Tibial artery (tissue), 4 donors: ENCODE data around the gene MLN.

ENCODE experiments used
- DNase-seq, 2 donors: peaks; one replicate each; pipeline ENCODE4 v3.0.0-alpha.2; 2019
- H3K27ac ChIP-seq, 2 donors: fragments of 200-600 bp; sonication (generic) in 1 of 2; 1 replicate in 1 of 2; 2 replicates in 1 of 2; pipeline ENCODE4 v1.5.1; 2018 to 2019; ENCODE audit warnings: mild to moderate bottlenecking in 1 of 2
- H3K27me3 ChIP-seq, 2 donors: fragments of 200-600 bp; sonication (generic) in 1 of 2; one replicate each; pipeline versions ENCODE4 v1.5.1 to v1.6.0; 2016 to 2019
- H3K36me3 ChIP-seq, 3 donors: fragments of 200-600 bp; sonication (generic) in 2 of 3; one replicate each; pipeline ENCODE4 v1.5.1; 2016 to 2019; ENCODE audit warnings: mild to moderate bottlenecking in 2 of 3
- H3K4me1 ChIP-seq, 4 donors: fragments of 200-600 bp; sonication (generic) in 2 of 4; 1 replicate in 3 of 4; 2 replicates in 1 of 4; pipeline ENCODE4 v1.5.1; 2016 to 2019
- H3K4me3 ChIP-seq, 2 donors: fragments of 200-600 bp; sonication (generic) in 1 of 2; 1 replicate in 1 of 2; 2 replicates in 1 of 2; pipeline ENCODE4 v1.5.1; 2018 to 2019; ENCODE audit warnings: mild to moderate bottlenecking in 2 of 2
- H3K9me3 ChIP-seq, 3 donors: fragments of 200-600 bp; sonication (generic) in 1 of 3; one replicate each; pipeline ENCODE4 v1.5.1; 2016 to 2019
- intact Hi-C: fragments of 100-400 bp; cut with DNase I; formaldehyde crosslinking; loops from one replicate; pipeline ENCODE4 v1.15.0; 2023; ENCODE audit warnings: low total_unique reads
- TF ChIP-seq, protein P1 (sequence below), 2 experiments: fragments of 200-600 bp in 1 of 2; fragments of 450-650 bp in 1 of 2; IDR thresholded peaks; one replicate each; pipeline ENCODE4 v1.5.1; 2017 to 2019; ENCODE audit warnings: antibody characterized with exemption in 2 of 2, mild to moderate bottlenecking in 1 of 2, moderate library complexity in 1 of 2

Gene MLN

DNA sequence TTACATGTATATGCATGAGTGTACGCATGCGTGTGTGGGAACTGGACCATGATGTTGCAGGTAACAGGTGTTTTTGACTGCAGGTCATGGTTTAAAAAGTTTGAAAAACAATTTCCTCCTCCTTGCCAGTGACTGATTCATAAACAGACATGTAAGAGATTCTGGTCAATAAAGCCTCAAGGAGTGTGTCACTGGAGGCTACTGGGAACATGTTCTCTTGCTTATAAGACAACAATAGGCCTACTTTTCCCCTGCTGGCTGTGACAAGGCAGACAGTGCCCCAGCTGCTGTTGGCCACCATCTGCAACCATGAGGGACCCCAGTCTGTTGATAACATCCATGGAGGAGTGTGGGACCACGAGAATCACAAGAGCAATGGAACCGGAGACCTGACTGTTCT, 27.6 kb downstream of the MLN start:
- H3K27ac ChIP-seq: no peak overlapping the region
- no peaks in the 10 kb centered on the region for H3K27me3 ChIP-seq
- H3K36me3 ChIP-seq: peaks cover 81 to 92% (median 91%) of the 10 kb centered on the region in 3 donors
- DNase-seq: no peak
- TF ChIP-seq, protein P1, sequence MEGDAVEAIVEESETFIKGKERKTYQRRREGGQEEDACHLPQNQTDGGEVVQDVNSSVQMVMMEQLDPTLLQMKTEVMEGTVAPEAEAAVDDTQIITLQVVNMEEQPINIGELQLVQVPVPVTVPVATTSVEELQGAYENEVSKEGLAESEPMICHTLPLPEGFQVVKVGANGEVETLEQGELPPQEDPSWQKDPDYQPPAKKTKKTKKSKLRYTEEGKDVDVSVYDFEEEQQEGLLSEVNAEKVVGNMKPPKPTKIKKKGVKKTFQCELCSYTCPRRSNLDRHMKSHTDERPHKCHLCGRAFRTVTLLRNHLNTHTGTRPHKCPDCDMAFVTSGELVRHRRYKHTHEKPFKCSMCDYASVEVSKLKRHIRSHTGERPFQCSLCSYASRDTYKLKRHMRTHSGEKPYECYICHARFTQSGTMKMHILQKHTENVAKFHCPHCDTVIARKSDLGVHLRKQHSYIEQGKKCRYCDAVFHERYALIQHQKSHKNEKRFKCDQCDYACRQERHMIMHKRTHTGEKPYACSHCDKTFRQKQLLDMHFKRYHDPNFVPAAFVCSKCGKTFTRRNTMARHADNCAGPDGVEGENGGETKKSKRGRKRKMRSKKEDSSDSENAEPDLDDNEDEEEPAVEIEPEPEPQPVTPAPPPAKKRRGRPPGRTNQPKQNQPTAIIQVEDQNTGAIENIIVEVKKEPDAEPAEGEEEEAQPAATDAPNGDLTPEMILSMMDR (IDR thresholded peaks at IDR 0.05): no peak
- intact Hi-C loops: no loop called here
- peaks cover 0 to 24% (median 21%) of the 10 kb centered on the region in 4 donors for H3K4me1 ChIP-seq
- H3K4me3 ChIP-seq: no peak overlapping the region
- no peaks in the 10 kb centered on the region for H3K9me3 ChIP-seq

DNA sequence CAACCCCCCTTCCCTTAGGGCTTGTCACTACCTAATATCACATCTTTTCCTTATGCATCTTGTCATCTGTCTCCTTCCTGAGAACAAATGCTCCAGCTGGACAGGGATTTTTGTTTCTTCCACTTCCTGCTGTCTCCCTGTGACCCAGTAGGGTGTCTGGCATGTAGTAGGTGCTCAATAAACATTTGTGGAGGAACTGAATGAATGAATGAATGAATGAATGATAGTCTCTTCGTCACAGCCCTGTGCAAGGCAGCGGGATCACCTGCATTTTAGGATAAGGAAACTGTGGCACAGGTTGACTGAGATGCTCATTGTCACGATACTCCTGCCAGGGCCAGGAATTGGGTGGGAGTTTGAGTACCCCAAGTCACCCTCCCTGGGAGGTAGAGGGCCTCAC, 29.0 kb downstream of the MLN start:
- DNase-seq: no peak
- intact Hi-C loops: loop anchor here (5.0 kb wide), 1 partner anchor 378 kb away; no protein-coding TSS in a partner anchor

DNA sequence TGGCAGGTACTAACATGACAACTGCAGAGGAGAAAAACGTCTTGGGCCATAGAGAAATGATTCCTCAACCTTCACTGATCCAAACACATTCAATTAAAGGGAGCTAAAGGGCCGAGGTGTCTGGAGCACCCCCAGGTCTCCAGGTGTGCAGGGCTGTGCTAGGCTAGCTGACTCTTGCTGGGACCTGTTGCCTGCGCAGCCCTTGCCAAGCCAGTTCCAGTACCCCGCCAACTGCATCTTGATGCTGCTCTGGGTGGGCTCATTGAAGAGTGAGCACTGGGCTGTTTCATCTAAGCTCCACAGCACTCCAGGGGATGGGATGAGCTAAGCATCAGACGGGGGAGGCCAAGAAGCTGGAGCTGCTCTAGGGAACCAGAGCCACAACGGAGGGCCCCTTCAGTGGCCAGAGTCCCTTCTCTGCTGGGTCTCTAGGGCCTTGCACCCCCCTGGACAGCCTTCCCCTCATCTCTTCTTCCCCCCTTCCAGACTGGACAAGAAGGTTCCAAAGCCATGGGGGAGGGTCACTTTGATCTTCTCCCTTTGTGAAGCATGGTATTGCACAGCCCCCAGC, 30.8 kb downstream of the MLN start:
- peak overlapping the region in 1 of 2 donors; percentile 76 for H3K27ac ChIP-seq

More for the DNA sequence above, 29.0 kb downstream of the MLN start:
- H3K27ac ChIP-seq: no peak overlapping the region
- TF ChIP-seq, protein P1 (IDR thresholded peaks at IDR 0.05): no peak
- H3K36me3 ChIP-seq: peaks cover 67 to 78% (median 77%) of the 10 kb centered on the region in 3 donors
- H3K4me1 ChIP-seq: peaks cover 0 to 39% (median 33%) of the 10 kb centered on the region in 4 donors
- no peak overlapping the region for H3K4me3 ChIP-seq
- H3K27me3 ChIP-seq: no peaks in the 10 kb centered on the region
- H3K9me3 ChIP-seq: no peaks in the 10 kb centered on the region

DNA sequence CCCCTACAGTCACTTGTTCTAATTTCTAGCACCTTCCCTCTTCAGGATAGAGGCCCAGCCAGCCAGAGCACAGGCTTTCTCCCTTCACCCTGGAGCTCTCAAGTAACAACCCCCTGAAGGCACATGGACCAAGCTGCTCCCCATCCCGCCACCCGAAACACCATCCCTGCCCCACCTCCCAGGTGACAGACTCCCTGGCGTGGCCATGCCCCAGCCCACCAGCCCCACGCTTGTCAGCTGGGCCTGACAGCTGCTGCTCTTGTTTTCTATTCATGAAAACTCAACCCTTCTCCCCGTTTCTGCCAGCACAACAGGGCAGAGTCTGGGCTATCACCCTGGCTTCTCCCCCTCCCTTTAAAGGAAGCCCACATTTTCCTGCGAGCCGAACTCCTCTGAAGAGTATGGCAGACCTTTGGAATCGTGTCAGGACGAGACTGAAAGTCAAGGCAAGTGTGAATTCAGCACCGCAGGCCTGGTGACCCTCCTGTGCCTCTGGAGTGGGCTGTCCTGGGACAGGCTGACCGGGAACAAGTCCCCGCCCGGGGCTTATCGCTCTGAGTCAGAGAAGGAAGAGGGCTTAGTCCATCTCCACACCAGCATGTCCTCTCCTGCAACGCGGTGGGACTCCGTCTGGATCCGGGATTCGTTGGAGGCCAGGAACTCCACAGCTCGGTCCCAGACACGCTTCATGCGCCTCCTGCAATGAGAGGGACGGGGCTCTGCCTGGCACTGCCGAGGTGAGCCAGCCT, 31.5 kb downstream of the MLN start:
- TF ChIP-seq, protein P1 (IDR thresholded peaks at IDR 0.05): no peak
- H3K27me3 ChIP-seq: no peaks in the 10 kb centered on the region
- intact Hi-C loops: loop anchor here (5.0 kb wide), 1 partner anchor 380 kb away; no protein-coding TSS in a partner anchor
- H3K4me3 ChIP-seq: peak overlapping the region; percentile 3 to 31
- DNase-seq: no peak
- H3K4me1 ChIP-seq: peaks cover 0 to 52% (median 40%) of the 10 kb centered on the region in 4 donors
- no peaks in the 10 kb centered on the region for H3K9me3 ChIP-seq
- peaks cover 41 to 52% (median 52%) of the 10 kb centered on the region in 3 donors for H3K36me3 ChIP-seq
- peak overlapping the region; percentile 69 to 76 for H3K27ac ChIP-seq

More for the DNA sequence above, 30.8 kb downstream of the MLN start:
- intact Hi-C loops: loop anchor here (5.0 kb wide), 1 partner anchor 379 kb away; no protein-coding TSS in a partner anchor
- DNase-seq: no peak
- H3K4me1 ChIP-seq: peaks cover 0 to 52% (median 40%) of the 10 kb centered on the region in 4 donors
- H3K36me3 ChIP-seq: peaks cover 49 to 60% (median 59%) of the 10 kb centered on the region in 3 donors
- no peaks in the 10 kb centered on the region for H3K27me3 ChIP-seq
- H3K9me3 ChIP-seq: no peaks in the 10 kb centered on the region
- TF ChIP-seq, protein P1 (IDR thresholded peaks at IDR 0.05): no peak
- H3K4me3 ChIP-seq: no peak overlapping the region

DNA sequence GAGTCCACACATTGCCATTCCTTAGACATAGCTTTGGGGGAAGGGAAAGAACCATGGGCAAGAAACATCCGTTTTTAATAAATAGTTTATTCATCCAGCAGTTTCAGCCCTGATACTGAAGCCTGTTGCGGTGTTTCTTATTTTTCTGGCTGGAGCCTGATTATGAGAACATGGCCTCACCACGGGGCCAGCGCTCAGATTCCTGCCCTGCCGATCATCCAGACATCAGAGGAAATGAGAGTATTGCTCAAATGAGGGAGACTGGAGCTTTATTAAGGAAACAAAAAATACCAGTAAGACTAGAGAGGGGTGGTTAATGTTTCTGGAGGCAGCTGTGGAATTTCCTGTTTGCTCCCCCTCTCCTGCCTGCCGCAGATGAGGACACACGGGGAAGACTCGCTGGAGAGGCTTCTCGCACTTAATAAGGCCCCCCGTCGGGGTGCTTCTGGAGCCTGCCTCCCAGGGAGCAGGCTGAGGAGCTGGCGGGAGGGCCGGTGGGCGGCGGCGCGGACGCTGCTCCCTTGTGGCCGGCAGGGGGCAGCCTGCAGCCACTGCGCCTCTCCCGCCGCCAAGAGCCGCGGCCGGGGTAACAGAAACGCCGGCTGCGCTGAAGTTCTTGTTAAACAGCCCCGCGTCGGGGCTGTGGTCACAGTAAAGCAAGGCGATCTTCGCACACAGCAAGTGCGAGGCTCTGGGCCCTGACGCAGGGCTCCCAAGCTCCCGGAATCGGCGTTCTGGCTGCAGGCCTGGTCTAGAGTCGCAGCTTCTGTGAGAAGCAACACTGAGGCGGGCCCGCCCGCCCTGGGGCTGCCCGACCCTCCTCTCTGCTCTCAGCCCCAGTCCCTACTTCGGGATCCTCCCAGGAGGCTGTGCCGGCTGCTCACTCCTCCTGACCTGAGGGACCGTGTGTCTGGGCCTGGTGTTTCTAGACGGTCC, 32.4 kb downstream of the MLN start:
- no peaks in the 10 kb centered on the region for H3K9me3 ChIP-seq
- H3K27me3 ChIP-seq: no peaks in the 10 kb centered on the region
- intact Hi-C loops: loop anchor here (5.0 kb wide), 1 partner anchor 381 kb away; no protein-coding TSS in a partner anchor
- H3K27ac ChIP-seq: peak overlapping the region; percentile 69 to 76
- TF ChIP-seq, protein P1 (IDR thresholded peaks at IDR 0.05): peak; percentile 92 to 98
- peaks cover 33 to 44% (median 43%) of the 10 kb centered on the region in 3 donors for H3K36me3 ChIP-seq
- peak; percentile 70 to 86 for DNase-seq
- peaks cover 0 to 52% (median 40%) of the 10 kb centered on the region in 4 donors for H3K4me1 ChIP-seq
- H3K4me3 ChIP-seq: peak overlapping the region; percentile 3 to 31
